ENCODE results near the gene DGKB.

DNA sequence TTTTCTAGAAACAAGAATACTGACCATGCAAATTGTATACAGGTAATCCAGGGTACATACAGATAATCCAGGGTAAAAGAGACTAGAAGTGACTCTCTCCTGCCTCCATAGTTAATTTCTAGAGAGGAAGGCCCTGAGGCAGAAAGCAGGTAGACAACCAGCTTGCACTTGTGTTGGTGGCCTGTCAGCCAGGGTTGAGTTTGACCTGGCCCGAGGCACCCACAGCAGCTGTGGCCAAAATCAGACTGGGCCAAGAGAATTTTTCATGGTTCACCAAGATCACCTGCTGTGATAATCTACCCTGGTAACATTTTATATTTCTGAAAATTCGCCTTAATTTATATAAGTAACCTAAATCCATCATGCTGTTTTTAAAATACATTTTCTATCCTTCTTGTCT, 526.6 kb downstream of the DGKB start:
- no peak for TF ChIP-seq CTCF (IDR thresholded peaks at IDR 0.05)
- TF ChIP-seq POLR2A (IDR thresholded peaks at IDR 0.05): no peak
